ENCODE data around the gene MYCN. TPM values are rescaled to one million over a fixed set of nuclear protein-coding genes. Genes with fewer than 3 reads are reported as not detected.
A peak's percentile ranks its signal among the peaks of the same experiment; 100 is the strongest.

Gene MYCN
- total and polyA plus RNA-seq, 2 of the 8 experiments (the other 6 are each of a cell fraction or from before 2014, with no cell fraction given), result 87.8 to 137 TPM

DNA sequence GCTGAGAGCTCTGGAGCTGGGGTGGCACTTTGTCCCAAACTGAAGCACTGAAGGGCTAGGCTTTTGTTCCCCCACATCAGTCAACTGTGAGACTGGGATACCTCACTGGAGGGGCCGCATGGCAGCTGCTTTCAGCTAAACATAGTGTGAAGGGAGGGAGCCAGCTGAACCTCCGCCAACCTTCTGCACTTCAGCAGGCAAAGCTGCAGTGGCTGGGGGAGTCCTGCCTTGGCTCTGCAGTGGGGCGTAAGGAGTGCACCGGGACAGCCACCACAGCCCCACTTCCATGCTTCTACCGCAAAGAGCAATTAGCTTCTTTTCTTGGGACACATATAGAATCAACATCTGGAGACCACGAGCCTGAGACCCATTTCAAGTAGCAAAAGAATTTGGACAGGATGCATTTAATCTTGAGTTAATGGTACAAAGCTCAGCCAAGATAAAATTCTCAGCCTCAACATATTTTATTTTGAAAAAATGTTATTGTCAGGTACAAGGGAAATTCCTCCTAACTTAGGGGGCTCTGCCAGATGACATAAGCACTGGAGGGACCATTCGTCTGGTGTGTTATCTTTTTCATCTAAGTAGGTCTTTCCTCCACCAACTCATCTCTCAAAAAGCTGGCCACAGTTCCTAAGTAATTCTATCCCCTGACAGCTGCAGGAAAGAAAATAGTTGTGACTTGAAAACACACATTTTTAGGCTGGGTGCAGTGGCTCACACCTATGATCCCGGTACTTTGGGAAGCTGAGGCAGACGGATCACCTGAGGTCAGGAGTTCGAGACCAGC is 25.6 kb upstream of the MYCN start:
- Histone ChIP-seq H3K4me3 (ENCODE audit: extremely low read depth in 1 of 4, insufficient read depth in 2 of 4, low read depth in 3 of 4, low read length in 4 of 4) (no peak overlapping the region), H3K23ac (ENCODE audit: insufficient read length) (no peak overlapping the region), H2BK12ac (ENCODE audit: low read depth, low read length) (peak overlapping the region; percentile 50; the same call in 1 of the 2 replicates), H3K36me3 (ENCODE audit: control insufficient read depth in 2 of 4, insufficient read depth in 4 of 4, low read length in 3 of 4) (no peaks in the 10 kb centered on the region), H3K23me2 (ENCODE audit: low read depth, low read length) (no peaks in the 10 kb centered on the region), H3K79me1 (ENCODE audit: low read depth, low read length) (no peaks in the 10 kb centered on the region), H3K9ac (replicated peaks in 1 of 4; ENCODE audit: extremely low read depth in 1 of 4, low read depth in 3 of 4, low read length in 3 of 4) (no peak overlapping the region), H3K4ac (replicated peaks; ENCODE audit: insufficient read length, low read depth, low read length) (no peak overlapping the region), H3K56ac (replicated peaks; ENCODE audit: insufficient read length, low read depth, low read length) (no peak overlapping the region), H2AFZ (ENCODE audit: low read length) (0 out of 2 replicates have a peak overlapping the region, but pooled peaks have one; percentile 29), H3K79me2 (ENCODE audit: control insufficient read depth in 1 of 2, insufficient read depth in 2 of 2, low read length in 2 of 2) (no peaks in the 10 kb centered on the region), H2BK20ac (ENCODE audit: low read length) (no peak overlapping the region), H2BK120ac (replicated peaks; ENCODE audit: low read depth, low read length) (no peak overlapping the region), H3K4me1 (replicated peaks in 1 of 4; ENCODE audit: control insufficient read depth in 3 of 4, insufficient read depth in 4 of 4, low read length in 3 of 4) (no peaks in the 10 kb centered on the region), H4K20me1 (replicated peaks in 1 of 2; ENCODE audit: control insufficient read depth in 1 of 2, insufficient read depth in 2 of 2, low read length in 2 of 2) (no peaks in the 10 kb centered on the region), H3K9me3 (ENCODE audit: insufficient read depth in 2 of 2, low read depth in 1 of 2, low read length in 1 of 2) (no peaks in the 10 kb centered on the region), H4K5ac (ENCODE audit: insufficient read length, low read depth, low read length) (no peak overlapping the region), H3K27ac (ENCODE audit: low read depth, low read length) (no peak overlapping the region), H2AK5ac (ENCODE audit: low read depth, low read length) (no peak overlapping the region), H4K8ac (ENCODE audit: extremely low read depth, insufficient read depth, low read length) (peak overlapping the region; percentile 57), H4K91ac (replicated peaks; ENCODE audit: insufficient read length, low read length) (no peak overlapping the region), H2BK5ac (ENCODE audit: low read depth, low read length) (no peak overlapping the region), H3K14ac (ENCODE audit: insufficient read length) (no peak overlapping the region), H3K27me3 (replicated peaks in 1 of 4; ENCODE audit: control insufficient read depth in 3 of 4, extremely low read depth in 1 of 4, insufficient read depth in 3 of 4, low read length in 3 of 4) (no peaks in the 10 kb centered on the region), H3K18ac (ENCODE audit: extremely low read depth, low read length) (no peak overlapping the region), H2BK15ac (ENCODE audit: low read length) (no peak overlapping the region), H3K4me2 (ENCODE audit: insufficient read depth in 1 of 2, low read depth in 2 of 2, low read length in 2 of 2) (no peak overlapping the region)
- FAIRE-seq (no peak), DNase-seq (ENCODE audit: low read depth in 1 of 2, low spot score in 2 of 2) (no peak)
- ChIA-PET POLR2A (ENCODE audit: partially characterized antibody) (interaction anchor here (1.3 kb wide), 1 partner anchor 18 kb away, joined by 3 read pairs; no protein-coding TSS in a partner anchor), CTCF (ENCODE audit: partially characterized antibody) (interaction anchor here (1.0 kb wide), 1 partner anchor 24 kb away, joined by 4 read pairs; no protein-coding TSS in a partner anchor)
- whole genome bisulfite sequencing, 2 experiments (ENCODE audit: extremely low coverage in 1 of 2, insufficient coverage in 1 of 2, insufficient read length in 1 of 2, insufficient replicate concordance in 2 of 2, low coverage in 1 of 2, low lambda C conversion rate in 2 of 2, missing lambda C conversion rate in 1 of 2), result 84% methylated on average over 10 of the region's 10 CpGs; no CpG with 5 or more reads in 1 of the 2 experiments
- TF ChIP-seq RAD21 (IDR thresholded peaks at IDR 0.05 in 1 of 2, conservative IDR thresholded peaks at IDR 0.05 in 1 of 2; ENCODE audit: low read depth in 2 of 2, low read length in 2 of 2), result no peak
- no peak for TF ChIP-seq BRCA1 (IDR thresholded peaks at IDR 0.05; ENCODE audit: low read depth, low read length)
- TF ChIP-seq, protein P1, sequence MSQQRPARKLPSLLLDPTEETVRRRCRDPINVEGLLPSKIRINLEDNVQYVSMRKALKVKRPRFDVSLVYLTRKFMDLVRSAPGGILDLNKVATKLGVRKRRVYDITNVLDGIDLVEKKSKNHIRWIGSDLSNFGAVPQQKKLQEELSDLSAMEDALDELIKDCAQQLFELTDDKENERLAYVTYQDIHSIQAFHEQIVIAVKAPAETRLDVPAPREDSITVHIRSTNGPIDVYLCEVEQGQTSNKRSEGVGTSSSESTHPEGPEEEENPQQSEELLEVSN (IDR thresholded peaks at IDR 0.05), result no peak
- no peak for TF ChIP-seq BACH1 (IDR thresholded peaks at IDR 0.05; ENCODE audit: low read length)
- TF ChIP-seq SUZ12 (IDR thresholded peaks at IDR 0.05; ENCODE audit: low read length), result no peak
- no peak for TF ChIP-seq NRF1 (IDR thresholded peaks at IDR 0.05; ENCODE audit: low read depth, low read length)
- TF ChIP-seq, protein P2, sequence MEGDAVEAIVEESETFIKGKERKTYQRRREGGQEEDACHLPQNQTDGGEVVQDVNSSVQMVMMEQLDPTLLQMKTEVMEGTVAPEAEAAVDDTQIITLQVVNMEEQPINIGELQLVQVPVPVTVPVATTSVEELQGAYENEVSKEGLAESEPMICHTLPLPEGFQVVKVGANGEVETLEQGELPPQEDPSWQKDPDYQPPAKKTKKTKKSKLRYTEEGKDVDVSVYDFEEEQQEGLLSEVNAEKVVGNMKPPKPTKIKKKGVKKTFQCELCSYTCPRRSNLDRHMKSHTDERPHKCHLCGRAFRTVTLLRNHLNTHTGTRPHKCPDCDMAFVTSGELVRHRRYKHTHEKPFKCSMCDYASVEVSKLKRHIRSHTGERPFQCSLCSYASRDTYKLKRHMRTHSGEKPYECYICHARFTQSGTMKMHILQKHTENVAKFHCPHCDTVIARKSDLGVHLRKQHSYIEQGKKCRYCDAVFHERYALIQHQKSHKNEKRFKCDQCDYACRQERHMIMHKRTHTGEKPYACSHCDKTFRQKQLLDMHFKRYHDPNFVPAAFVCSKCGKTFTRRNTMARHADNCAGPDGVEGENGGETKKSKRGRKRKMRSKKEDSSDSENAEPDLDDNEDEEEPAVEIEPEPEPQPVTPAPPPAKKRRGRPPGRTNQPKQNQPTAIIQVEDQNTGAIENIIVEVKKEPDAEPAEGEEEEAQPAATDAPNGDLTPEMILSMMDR (IDR thresholded peaks at IDR 0.05; ENCODE audit: control extremely low read depth in 1 of 3, insufficient read depth in 1 of 3, low read depth in 1 of 3, low read length in 3 of 3), result no peak
- no peak for TF ChIP-seq CTBP2 (IDR thresholded peaks at IDR 0.05; ENCODE audit: borderline replicate concordance, insufficient read depth, insufficient read length, low read length)
